Measurements from ENCODE around the gene MALRD1. TPM values are rescaled to one million over a fixed set of nuclear protein-coding genes. Genes with fewer than 3 reads are reported as not detected.

Gene MALRD1
- total and polyA plus RNA-seq, 2 of the 8 experiments (the other 6 are each of a cell fraction or from before 2014, with no cell fraction given), result 0.32 to 0.35 TPM

- no peak overlapping the region for H3K23ac ChIP-seq (ENCODE audit: insufficient read length)
- H3K56ac ChIP-seq (replicated peaks; ENCODE audit: insufficient read length, low read depth, low read length), result no peak overlapping the region
- no peak overlapping the region for H3K9ac ChIP-seq (replicated peaks in 1 of 4; ENCODE audit: extremely low read depth in 1 of 4, low read depth in 3 of 4, low read length in 3 of 4)
- H3K79me2 ChIP-seq (ENCODE audit: control insufficient read depth in 1 of 2, insufficient read depth in 2 of 2, low read length in 2 of 2), result no peaks in the 10 kb centered on the region
- H3K79me1 ChIP-seq (ENCODE audit: low read depth, low read length), result no peaks in the 10 kb centered on the region
- H4K20me1 ChIP-seq (replicated peaks in 1 of 2; ENCODE audit: control insufficient read depth in 1 of 2, insufficient read depth in 2 of 2, low read length in 2 of 2), result no peaks in the 10 kb centered on the region
- no peak overlapping the region for H2BK5ac ChIP-seq (ENCODE audit: low read depth, low read length)
- H2BK12ac ChIP-seq (ENCODE audit: low read depth, low read length), result no peak overlapping the region
- no peak overlapping the region for H3K14ac ChIP-seq (ENCODE audit: insufficient read length)
- no peak overlapping the region for H2AK5ac ChIP-seq (ENCODE audit: low read depth, low read length)
- CTCF ChIA-PET (ENCODE audit: partially characterized antibody), result no interaction called here
- H2AFZ ChIP-seq (ENCODE audit: low read length), result no peak overlapping the region
- no peaks in the 10 kb centered on the region for H3K23me2 ChIP-seq (ENCODE audit: low read depth, low read length)
- H4K91ac ChIP-seq (replicated peaks; ENCODE audit: insufficient read length, low read length), result no peak overlapping the region
- no peaks in the 10 kb centered on the region for H3K4me1 ChIP-seq (replicated peaks in 1 of 4; ENCODE audit: control insufficient read depth in 3 of 4, insufficient read depth in 4 of 4, low read length in 3 of 4)
- no peak overlapping the region for H3K4me3 ChIP-seq (ENCODE audit: extremely low read depth in 1 of 4, insufficient read depth in 2 of 4, low read depth in 3 of 4, low read length in 4 of 4)
- H3K27me3 ChIP-seq (replicated peaks in 1 of 4; ENCODE audit: control insufficient read depth in 3 of 4, extremely low read depth in 1 of 4, insufficient read depth in 3 of 4, low read length in 3 of 4), result no peaks in the 10 kb centered on the region
- H4K8ac ChIP-seq (ENCODE audit: extremely low read depth, insufficient read depth, low read length), result no peak overlapping the region
- H3K27ac ChIP-seq (ENCODE audit: low read depth, low read length), result no peak overlapping the region
- no peak overlapping the region for H2BK120ac ChIP-seq (replicated peaks; ENCODE audit: low read depth, low read length)
- H3K4ac ChIP-seq (replicated peaks; ENCODE audit: insufficient read length, low read depth, low read length), result no peak overlapping the region
- H2BK20ac ChIP-seq (ENCODE audit: low read length), result no peak overlapping the region
- H2BK15ac ChIP-seq (ENCODE audit: low read length), result no peak overlapping the region
- no peaks in the 10 kb centered on the region for H3K9me3 ChIP-seq (ENCODE audit: insufficient read depth in 2 of 2, low read depth in 1 of 2, low read length in 1 of 2)
- H4K5ac ChIP-seq (ENCODE audit: insufficient read length, low read depth, low read length), result no peak overlapping the region
- H3K36me3 ChIP-seq (ENCODE audit: control insufficient read depth in 2 of 4, insufficient read depth in 4 of 4, low read length in 3 of 4), result no peaks in the 10 kb centered on the region
- WGBS, 2 experiments (ENCODE audit: extremely low coverage in 1 of 2, insufficient coverage in 1 of 2, insufficient read length in 1 of 2, insufficient replicate concordance in 2 of 2, low coverage in 1 of 2, low lambda C conversion rate in 2 of 2, missing lambda C conversion rate in 1 of 2), result 90% methylated on average over 2 of the region's 2 CpGs; no CpG with 5 or more reads in 1 of the 2 experiments
- H3K4me2 ChIP-seq (ENCODE audit: insufficient read depth in 1 of 2, low read depth in 2 of 2, low read length in 2 of 2), result no peak overlapping the region
- POLR2A ChIA-PET (ENCODE audit: partially characterized antibody), result no interaction called here
- DNase-seq (ENCODE audit: low read depth in 1 of 2, low spot score in 2 of 2) (no peak), FAIRE-seq (no peak)
- H3K18ac ChIP-seq (ENCODE audit: extremely low read depth, low read length), result no peak overlapping the region
- TF ChIP-seq TEAD4 (IDR thresholded peaks at IDR 0.05; ENCODE audit: low read depth, low read length) (no peak), GTF2F1 (IDR thresholded peaks at IDR 0.05; ENCODE audit: borderline replicate concordance, low read depth, low read length) (no peak), SP4 (IDR thresholded peaks at IDR 0.05; ENCODE audit: low read length) (no peak), SAP30 (IDR thresholded peaks at IDR 0.05; ENCODE audit: insufficient read depth, insufficient replicate concordance, low read length) (no peak), POU5F1 (IDR thresholded peaks at IDR 0.05; ENCODE audit: low read depth, low read length) (no peak), MAFK (IDR thresholded peaks at IDR 0.05; ENCODE audit: low read depth, low read length) (no peak), SIX5 (IDR thresholded peaks at IDR 0.05; ENCODE audit: low read depth, low read length) (no peak), TAF7 (optimal IDR thresholded peaks at IDR 0.05; ENCODE audit: borderline replicate concordance, low read depth, low read length) (no peak), POLR2A (IDR thresholded peaks at IDR 0.05; ENCODE audit: control extremely low read depth in 1 of 2, low read depth in 2 of 2, low read length in 2 of 2) (no peak), BCL11A (IDR thresholded peaks at IDR 0.05; ENCODE audit: low read depth in 2 of 2, low read length in 2 of 2) (no peak), TAF1 (IDR thresholded peaks at IDR 0.05; ENCODE audit: low read depth, low read length) (no peak), CREB1 (IDR thresholded peaks at IDR 0.05) (no peak), RNF2 (IDR thresholded peaks at IDR 0.05; ENCODE audit: borderline replicate concordance, low read depth, low read length, missing control alignments, poor library complexity, severe bottlenecking) (no peak)
These were observed 681.7 kb downstream of the MALRD1 start for GRCh38 chr10:19730167-19730906.
